Cerebellar nuclear complex (tissue), 1 donor: Measurements from ENCODE around the gene EMX1.

Experiments used
- DNase-seq, 2 experiments: peaks; one replicate each; lab custom pipeline; 2025; lab: John Stamatoyannopoulos, UW

EMX1 gene

DNA sequence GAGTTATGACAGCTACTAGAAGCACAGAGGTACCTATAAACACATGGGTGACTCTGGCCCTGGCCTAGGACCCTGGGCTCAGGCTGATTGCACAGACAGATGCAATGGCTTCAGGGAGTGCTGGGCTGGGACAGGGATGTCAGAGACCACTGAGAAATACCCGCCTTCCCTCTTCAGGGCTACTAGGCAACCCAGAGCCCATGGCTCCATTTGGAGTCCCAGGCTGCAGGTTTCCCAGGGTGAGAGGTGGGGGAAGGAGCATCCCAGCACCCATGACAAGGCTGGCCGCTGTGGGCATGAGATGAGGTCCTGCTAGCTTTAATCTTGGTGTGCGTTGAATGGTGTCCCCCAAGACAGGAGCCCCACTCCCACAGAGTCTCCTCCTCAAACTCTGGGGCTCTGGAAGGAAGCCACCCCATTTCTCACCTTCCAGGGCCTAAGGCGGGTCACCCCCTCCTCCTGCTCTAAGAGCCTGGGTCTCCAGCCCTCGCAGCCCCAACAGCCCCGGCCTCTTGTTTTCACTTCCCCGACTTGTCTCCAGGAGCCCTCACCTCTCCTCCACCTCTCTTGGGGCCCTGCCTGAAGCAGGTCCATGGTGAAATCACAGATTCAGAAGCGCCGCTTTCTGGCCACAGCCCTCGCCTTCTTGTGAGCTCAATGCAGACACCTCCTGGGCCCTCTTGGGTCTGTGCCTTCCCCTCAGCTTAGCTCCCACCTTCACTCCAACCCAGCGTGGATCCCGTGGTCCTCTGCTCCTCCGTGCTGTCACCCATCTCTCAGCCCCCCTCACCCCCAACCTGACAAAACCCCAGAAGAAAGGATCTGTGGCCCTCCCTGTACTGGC, 41.4 kb downstream of the EMX1 start:
- DNase-seq, result no peak

DNA sequence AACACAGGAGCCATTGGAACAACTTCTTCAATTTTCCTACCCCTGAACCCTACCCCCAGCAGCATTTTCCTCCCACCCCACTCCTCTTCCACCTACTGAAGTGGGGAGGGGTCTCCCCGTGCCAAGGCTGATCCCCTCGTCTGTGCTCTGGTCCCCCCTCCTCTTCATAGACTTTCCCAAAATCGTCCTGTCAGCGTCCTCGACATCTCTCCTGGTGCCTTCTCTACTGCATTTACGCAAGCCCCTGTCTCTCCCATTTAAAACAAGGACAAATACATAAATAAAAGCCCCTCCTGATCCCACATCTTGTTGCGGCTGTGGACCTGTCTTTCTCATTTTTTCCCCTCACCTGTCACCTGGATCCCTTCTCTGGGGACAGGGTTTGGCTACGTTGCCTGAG, 42.2 kb downstream of the EMX1 start:
- DNase-seq, result no peak

DNA sequence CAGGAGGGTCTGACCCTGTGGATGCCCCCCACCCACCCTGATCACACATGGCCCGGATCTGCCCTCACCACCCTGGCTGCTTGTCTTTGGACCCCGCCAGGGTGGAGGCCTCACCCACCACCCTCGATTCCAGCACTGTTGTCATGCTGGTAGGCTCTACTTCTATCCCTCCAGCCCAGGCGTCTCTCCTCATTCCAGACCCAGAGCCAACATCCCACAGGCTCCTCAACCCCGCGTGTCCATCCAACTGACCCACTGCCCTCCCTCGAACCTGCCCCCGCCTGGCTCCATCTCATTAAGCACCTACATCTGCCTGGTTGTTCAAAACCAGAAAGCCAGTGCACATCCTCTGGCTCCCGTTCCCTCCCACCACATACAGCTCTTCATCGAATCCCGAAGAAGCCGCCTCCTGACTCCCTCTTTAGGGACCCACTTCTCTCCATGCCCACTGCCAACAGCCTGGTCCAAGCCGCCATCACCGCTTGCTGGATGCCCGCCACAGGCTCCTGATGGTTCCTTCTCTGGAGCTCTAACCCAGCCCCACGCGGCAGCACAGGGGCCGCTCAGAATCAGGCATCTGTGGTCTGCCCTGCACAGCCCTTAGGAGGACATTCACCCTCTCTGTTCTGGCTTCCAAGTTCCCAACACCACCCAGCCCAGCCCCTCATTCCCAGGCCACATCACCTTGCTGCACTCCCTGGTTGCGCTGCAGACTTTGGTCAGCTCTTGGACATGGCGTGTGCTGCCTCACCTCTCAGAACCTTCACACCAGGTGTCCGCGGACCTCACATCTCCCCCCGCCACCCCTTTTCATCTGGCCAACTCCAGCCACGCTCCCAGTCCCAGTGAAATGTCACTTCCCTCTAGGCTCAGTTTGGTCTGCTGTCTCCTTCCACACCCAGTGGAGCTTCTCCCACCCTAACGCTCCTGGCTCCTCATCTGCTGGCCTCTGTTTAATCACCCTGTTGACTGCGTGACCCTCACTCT, 43.0 kb downstream of the EMX1 start:
- DNase-seq, result no peak

DNA sequence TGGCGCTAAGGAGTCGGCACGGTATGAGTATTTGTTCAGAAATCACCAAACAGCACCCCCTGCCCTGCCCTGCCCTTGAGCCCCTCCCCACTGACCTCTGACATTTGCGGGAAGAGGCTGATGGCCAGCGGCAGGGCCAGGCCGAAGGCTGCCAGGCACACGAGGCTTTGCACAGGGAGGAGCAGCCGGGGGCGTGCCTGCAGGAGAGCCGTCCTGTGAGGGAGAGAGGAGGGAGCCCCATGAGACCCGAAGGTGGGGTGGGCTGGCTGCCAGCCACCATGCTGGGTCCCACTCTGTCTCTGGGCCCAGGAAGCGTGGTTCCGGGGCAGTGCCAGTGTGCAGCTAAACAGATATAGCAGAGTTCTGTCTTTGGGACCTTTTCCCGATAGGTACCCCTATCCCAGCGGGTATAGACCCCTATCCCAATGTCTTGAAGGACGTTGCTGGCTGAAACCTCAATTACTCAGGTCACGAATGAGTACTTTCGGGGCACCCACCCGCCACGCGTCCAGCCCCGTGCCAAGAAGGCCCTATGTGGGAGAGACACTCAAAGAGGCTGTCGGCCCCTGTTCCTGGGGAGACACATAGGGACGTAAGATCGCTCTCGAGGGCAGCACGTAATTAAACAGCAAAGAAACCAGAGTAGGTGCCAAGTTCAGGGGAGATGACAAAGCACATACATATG, 43.9 kb downstream of the EMX1 start:
- DNase-seq, result no peak

DNA sequence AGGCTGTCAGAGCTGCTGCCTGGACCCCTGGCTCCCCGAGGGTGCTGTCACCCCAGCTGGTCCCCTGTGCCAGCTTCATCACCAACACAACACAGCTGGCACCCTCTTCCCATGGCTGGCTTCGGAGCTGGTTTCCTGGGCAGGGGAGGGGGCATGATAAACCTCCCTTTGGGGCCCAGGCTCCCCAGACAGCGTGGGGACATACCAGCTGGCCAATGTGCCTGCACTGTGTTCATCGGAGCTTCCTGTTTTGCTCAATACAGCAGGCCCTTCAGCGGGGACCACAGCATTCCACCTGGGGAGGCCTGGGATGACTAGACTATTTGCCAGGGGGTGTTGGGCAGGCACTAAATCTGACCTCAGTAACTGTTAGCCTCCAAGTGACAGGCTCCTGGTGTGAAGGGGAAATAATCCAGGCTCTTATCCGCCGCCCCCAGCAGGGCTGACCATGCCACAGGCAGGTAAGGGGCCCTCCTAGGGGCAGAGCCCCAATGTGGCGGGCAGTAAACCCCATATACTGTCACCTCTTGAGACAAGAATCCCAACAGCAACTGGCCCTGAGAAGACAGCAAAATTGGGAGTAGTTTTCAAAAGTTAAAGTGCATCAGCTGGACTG, 44.6 kb downstream of the EMX1 start:
- DNase-seq, result no peak

- DNase-seq, result no peak
These were observed 45.6 kb downstream of the EMX1 start for GRCh38 chr2:72962911-72963310.

DNA sequence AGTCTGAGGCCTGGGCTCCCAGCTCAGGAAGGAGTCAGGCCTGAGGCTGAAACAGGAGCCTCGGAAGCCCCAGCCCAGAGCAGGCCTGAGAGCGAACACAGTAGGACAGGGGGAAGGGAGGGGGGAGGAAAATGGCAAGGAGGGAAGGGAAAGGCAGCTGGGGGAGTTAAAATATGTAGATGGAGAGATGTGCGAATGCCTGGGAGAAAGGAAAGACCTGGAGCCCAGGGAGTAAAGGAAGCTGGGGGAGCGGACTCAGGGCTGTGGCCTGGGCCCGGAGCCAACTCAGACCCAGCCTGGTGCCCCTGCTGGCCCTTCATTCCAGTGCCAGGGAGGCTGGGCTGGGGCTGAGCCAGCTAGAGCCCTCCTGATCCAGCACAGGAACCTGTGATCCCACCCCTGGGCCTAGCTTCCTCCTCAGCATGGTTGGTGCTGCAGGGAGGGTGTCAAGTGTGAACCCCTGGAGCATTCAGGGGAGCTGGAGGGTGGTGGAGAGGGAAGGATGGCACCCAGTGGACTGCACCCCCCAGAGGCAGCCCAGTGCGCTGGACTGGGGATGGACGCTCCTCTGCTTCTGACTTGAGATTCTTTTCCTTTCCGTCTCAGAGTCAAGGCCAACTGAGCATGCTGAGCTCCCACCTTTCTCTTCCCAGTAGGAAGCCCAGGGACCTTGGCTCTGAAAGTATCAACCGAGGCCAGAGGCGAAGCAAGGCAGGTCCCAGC, 46.3 kb downstream of the EMX1 start:
- no peak for DNase-seq

GRCh38 chr2:72964146-72964525, 46.8 kb downstream of the EMX1 start:
- DNase-seq, result no peak

GRCh38 chr2:72965016-72965415, 47.7 kb downstream of the EMX1 start:
- no peak for DNase-seq

DNA sequence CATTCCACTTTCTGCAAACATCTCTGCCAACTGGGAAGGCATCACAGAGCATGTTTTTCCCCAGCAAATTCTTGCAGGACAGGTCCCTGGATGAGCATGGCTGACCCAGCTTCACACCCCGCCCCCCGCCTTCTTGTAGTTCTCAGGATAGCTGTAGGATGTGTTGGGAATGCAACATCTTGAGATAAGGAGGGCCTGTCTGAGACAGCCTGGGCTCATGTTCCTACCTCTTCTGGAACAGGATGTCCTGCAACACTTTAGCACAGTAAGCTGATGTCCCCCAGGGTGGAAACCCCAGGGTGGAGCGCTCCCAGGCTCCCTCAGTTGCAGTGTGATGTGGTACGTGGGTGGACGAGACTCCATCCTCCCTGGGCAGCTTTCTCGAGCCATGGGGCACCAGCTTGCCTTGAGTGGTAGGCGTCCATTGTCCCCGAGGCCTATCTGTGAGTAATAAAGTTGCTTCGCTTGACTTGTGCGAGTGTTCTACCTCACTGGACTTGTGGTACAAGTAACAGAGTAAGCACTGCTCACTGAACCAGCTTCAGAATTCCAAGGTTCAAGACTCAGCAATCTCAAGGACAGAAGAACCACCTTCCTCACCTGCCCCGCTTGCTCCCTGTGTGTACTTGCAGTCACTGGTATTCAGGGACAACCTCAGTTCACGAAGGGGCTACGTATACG, 48.6 kb downstream of the EMX1 start:
- DNase-seq, result no peak

- DNase-seq, result no peak
These were observed 51.0 kb downstream of the EMX1 start for GRCh38 chr2:72968286-72968685.

GRCh38 chr2:72969706-72970105, 52.4 kb downstream of the EMX1 start:
- no peak for DNase-seq

GRCh38 chr2:72971036-72971435, 53.7 kb downstream of the EMX1 start:
- DNase-seq, result no peak

GRCh38 chr2:72972352-72973136, 55.2 kb downstream of the EMX1 start:
- no peak for DNase-seq

GRCh38 chr2:72973137-72973535, 55.8 kb downstream of the EMX1 start:
- no peak for DNase-seq

GRCh38 chr2:72973566-72974435, 56.5 kb downstream of the EMX1 start:
- DNase-seq, result no peak

GRCh38 chr2:72974436-72974754, 57.1 kb downstream of the EMX1 start:
- DNase-seq, result no peak

GRCh38 chr2:72975017-72975416, 57.7 kb downstream of the EMX1 start:
- no peak for DNase-seq

GRCh38 chr2:72979896-72980295, 62.6 kb downstream of the EMX1 start:
- DNase-seq, result no peak
